OCI-LY7 (cell line): ENCODE results near the gene PCYT1A.

ENCODE experiments used
- CTCF ChIP-seq: fragments of 200-600 bp; sonication (generic); conservative IDR thresholded peaks from 2 replicates; pipeline ENCODE4 v1.5.1; 2014; ENCODE audit warnings: mild to moderate bottlenecking, antibody characterized with exemption, low read length, moderate library complexity, mixed read lengths
- EZH2phosphoT487 ChIP-seq: fragments of 200-600 bp; sonication (generic); IDR thresholded peaks from 2 replicates; pipeline ENCODE4 v1.6.1; 2018; ENCODE audit warnings: low read depth, borderline replicate concordance, mild to moderate bottlenecking, mixed run types, antibody characterized with exemption, low read length, moderate library complexity, mixed read lengths

GRCh38 chr3:196193736-196194541, 93.6 kb downstream of the PCYT1A start:
- TF ChIP-seq CTCF: no peak
- TF ChIP-seq EZH2phosphoT487: no peak
